ENCODE data around the gene JHY.
"Not testable (repeated sequence)": the region's sequence is repeated elsewhere in the genome, so short reads cannot be mapped to it uniquely, and the experiment has no call there.

Gene JHY

DNA sequence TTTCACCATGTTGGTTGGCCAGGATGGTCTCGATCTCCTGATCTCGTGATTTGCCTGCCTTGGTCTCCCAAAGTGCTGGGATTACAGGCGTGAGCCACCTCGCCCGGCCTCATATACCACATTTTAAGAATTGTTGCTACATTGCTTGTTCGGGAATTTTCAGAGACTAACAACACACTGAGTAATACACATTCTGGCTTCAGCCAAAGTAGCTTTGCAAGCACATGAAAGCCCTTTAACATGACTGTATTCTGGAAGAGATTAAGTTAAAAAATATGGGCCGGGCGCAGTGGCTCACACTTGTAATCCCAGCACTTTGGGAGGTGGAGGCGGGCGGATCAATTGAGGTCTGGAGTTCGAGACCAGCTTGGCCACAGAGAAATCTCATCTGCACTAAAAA lies 29.3 kb upstream of the JHY start:
- no peaks in the 10 kb centered on the region for H3K4me1 ChIP-seq (ENCODE audit: control insufficient read depth, insufficient read depth, low read length)
- no peaks in the 10 kb centered on the region for H3K36me3 ChIP-seq (ENCODE audit: control insufficient read depth, insufficient read depth, low read length)
- H3K4me3 ChIP-seq (ENCODE audit: low read length) = no peak overlapping the region
- H3K27me3 ChIP-seq (ENCODE audit: control insufficient read depth, insufficient read depth, low read length) = no peaks in the 10 kb centered on the region
- no peak overlapping the region for H3K27ac ChIP-seq (ENCODE audit: low read depth, low read length)
- H3K9ac ChIP-seq (ENCODE audit: low read length) = no peak overlapping the region

DNA sequence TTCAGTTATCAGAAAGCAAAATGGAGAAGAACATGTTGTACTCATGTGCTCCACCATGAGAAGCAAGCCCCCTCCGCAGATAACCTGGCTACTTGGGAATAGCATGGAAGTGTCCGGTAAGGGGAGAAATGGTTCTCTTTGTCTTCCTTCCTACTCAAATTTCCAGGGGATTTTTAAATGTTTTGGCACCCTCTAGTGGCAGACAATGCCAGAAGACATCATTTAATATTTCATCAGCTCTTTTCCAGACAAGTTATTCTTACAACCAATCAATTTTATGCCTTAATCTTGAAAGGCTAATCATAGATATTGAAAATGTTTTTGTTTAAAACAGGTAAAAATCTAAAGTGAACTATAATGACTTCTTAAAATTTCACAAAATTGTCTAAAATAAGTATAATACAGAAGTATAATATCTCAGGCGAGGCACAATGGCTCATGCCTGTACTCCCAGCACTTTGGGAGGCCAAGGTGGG lies 28.6 kb upstream of the JHY start:
- no peaks in the 10 kb centered on the region for H3K4me1 ChIP-seq (ENCODE audit: control insufficient read depth, insufficient read depth, low read length)
- no peak overlapping the region for H3K9ac ChIP-seq (ENCODE audit: low read length)
- no peak overlapping the region for H3K4me3 ChIP-seq (ENCODE audit: low read length)
- no peaks in the 10 kb centered on the region for H3K27me3 ChIP-seq (ENCODE audit: control insufficient read depth, insufficient read depth, low read length)
- H3K27ac ChIP-seq (ENCODE audit: low read depth, low read length) = no peak overlapping the region
- H3K36me3 ChIP-seq (ENCODE audit: control insufficient read depth, insufficient read depth, low read length) = no peaks in the 10 kb centered on the region

DNA sequence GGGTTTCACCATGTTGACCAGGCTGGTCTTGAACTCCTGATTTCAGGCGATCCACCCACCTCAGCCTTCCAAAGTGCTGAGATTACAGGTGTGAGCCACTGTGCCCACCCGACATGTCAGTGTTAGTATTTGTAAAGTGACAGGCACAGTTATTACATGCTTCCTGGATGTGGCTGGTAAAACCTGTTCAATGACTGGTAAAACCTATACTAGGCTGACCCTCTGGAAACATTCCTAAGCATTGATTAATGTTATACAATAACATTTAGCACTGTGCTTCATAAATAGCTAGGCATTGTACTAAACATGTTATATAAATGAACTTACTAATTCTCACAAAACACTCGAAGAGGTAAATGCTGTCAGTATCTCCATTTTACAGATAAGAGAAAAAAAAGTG lies 20.9 kb upstream of the JHY start:
- H3K4me3 ChIP-seq (ENCODE audit: low read length) = no peak overlapping the region
- H3K36me3 ChIP-seq (ENCODE audit: control insufficient read depth, insufficient read depth, low read length) = no peaks in the 10 kb centered on the region
- H3K4me1 ChIP-seq (ENCODE audit: control insufficient read depth, insufficient read depth, low read length) = no peaks in the 10 kb centered on the region
- H3K9ac ChIP-seq (ENCODE audit: low read length) = no peak overlapping the region
- H3K27ac ChIP-seq (ENCODE audit: low read depth, low read length) = no peak overlapping the region
- H3K27me3 ChIP-seq (ENCODE audit: control insufficient read depth, insufficient read depth, low read length) = no peaks in the 10 kb centered on the region

DNA sequence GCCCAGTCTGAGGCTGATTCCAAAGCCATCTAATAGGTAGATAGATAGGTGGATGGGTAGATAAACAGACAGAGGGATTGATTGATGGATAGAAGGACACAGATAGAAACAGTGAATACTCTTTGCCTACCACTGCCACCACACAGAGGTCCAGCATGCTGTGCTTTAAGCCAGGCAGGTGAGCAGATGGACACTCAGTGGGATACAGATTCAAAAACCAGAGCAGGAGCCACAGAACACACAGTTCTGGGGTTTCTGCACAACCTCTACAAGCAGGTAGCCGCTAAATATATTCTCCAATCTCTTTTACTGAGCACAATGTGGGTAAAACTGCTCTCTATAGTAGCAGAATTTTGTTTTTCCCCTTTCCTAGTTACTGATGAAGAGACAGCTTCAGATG lies 20.5 kb upstream of the JHY start:
- H3K27me3 ChIP-seq (ENCODE audit: control insufficient read depth, insufficient read depth, low read length) = no peaks in the 10 kb centered on the region
- no peak overlapping the region for H3K9ac ChIP-seq (ENCODE audit: low read length)
- no peak overlapping the region for H3K27ac ChIP-seq (ENCODE audit: low read depth, low read length)
- H3K4me3 ChIP-seq (ENCODE audit: low read length) = no peak overlapping the region
- no peaks in the 10 kb centered on the region for H3K4me1 ChIP-seq (ENCODE audit: control insufficient read depth, insufficient read depth, low read length)
- no peaks in the 10 kb centered on the region for H3K36me3 ChIP-seq (ENCODE audit: control insufficient read depth, insufficient read depth, low read length)

DNA sequence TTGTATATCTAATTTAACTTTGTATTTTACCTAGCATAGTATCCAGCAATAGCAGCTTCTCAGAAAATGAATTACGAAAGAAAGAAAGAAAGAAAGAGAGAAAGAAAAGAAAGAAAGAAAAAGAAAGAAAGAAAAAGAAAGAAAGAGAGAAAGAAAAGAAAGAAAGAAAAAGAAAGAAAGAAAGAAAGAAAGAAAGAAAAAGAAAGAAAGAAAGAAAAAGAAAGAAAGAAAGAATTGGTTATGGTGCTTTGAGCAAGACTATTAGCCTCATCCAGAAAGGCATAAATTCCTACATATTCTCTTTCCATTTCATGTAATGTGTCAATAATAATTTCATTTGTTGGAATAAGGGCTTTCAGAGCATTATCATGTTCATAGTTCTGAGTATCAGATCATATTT lies 19.4 kb upstream of the JHY start:
- H3K4me3 ChIP-seq (ENCODE audit: low read length); H3K27ac ChIP-seq (ENCODE audit: low read depth, low read length); H3K4me1 ChIP-seq (ENCODE audit: control insufficient read depth, insufficient read depth, low read length); H3K9ac ChIP-seq (ENCODE audit: low read length); H3K36me3 ChIP-seq (ENCODE audit: control insufficient read depth, insufficient read depth, low read length); H3K27me3 ChIP-seq (ENCODE audit: control insufficient read depth, insufficient read depth, low read length): not testable (repeated sequence)

DNA sequence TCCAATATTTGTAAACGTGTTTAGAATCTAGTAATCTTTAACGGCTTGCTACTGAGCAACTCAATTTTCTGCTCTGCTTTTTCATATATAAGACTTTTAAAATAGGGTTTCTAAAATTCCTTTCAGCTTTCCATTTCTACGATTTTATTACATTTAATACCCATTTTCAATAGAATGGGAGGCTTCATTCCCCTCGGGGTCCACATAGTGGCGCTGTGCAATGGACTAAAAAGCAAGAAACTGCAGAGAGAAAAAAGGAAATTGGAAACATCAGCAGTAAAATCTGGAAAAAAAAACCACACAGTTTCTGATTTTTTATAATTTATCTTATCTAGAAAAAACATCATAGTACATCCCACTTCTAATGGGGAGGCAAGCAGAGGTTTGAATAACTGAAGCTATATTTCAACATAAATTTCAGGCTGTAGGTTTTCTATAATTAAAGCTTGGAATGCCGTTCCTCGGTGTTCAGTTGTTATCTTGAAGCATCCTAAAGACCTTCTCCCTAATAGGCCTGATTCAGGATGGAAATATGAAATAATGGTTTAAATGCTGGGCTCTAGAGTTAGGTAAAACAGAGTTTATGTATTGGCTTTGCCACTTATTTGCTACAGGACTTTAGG lies 18.7 kb upstream of the JHY start:
- Histone ChIP-seq H3K4me3 (ENCODE audit: low read length) (no peak overlapping the region), H3K27ac (ENCODE audit: low read depth, low read length) (no peak overlapping the region), H3K9ac (ENCODE audit: low read length) (no peak overlapping the region), H3K36me3 (ENCODE audit: control insufficient read depth, insufficient read depth, low read length) (no peaks in the 10 kb centered on the region), H3K27me3 (ENCODE audit: control insufficient read depth, insufficient read depth, low read length) (no peaks in the 10 kb centered on the region), H3K4me1 (ENCODE audit: control insufficient read depth, insufficient read depth, low read length) (no peaks in the 10 kb centered on the region)

DNA sequence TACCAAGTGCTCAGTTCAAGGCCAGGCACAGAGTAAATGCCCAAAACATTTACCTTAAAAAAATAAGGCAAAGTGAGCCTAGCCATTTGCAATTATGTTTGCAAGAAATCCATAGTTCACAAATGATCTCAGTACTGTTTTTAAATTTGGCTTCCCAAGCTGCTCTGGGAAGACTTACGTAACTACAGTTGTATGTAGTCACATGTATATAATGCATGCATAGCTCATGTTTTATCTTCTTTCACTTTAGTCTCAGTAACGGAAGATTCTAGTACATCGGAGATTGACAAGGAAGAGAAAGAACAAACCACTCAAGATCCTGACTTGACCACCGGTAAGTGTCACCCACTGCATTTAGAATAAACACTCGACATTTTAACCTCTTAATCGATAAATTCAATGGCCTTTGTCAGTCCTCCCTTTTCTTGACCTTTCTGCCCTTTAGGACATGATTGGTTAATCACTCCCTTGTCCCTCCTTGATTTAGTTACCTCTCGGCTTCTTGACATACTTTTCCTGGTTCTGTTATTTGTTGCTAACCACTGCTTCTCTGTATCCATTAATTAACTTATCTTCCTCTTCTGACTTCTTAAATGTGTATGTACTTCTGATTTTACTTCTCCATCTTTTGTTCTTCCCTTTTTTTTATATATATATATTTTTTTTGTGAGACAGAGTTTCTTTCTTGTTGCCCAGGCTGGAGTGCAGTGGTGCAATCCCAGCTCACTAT lies 18.0 kb upstream of the JHY start:
- H3K27me3 ChIP-seq (ENCODE audit: control insufficient read depth, insufficient read depth, low read length) = no peaks in the 10 kb centered on the region
- H3K27ac ChIP-seq (ENCODE audit: low read depth, low read length) = no peak overlapping the region
- no peaks in the 10 kb centered on the region for H3K36me3 ChIP-seq (ENCODE audit: control insufficient read depth, insufficient read depth, low read length)
- no peak overlapping the region for H3K4me3 ChIP-seq (ENCODE audit: low read length)
- no peak overlapping the region for H3K9ac ChIP-seq (ENCODE audit: low read length)
- H3K4me1 ChIP-seq (ENCODE audit: control insufficient read depth, insufficient read depth, low read length) = no peaks in the 10 kb centered on the region

DNA sequence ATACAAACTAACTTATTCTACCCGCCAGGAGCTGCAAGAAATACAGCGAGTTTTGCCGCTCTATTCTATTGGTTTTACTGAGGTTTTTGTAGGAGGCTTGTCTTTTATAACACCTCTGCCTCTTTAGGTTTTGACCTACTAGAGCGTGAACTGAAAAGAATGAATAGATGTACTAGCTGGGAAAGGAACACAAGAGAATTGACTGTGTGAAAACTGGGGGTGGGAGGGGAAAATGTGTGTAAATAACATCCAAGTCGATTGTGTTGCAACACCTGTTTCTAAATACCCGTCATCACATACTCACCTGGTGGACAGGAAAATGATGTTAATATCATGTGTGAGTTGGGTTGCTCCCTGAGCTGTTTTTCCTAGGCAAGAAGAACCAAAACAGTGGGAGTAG lies 12.9 kb upstream of the JHY start:
- Histone ChIP-seq H3K4me3 (ENCODE audit: low read length) (no peak overlapping the region), H3K27ac (ENCODE audit: low read depth, low read length) (no peak overlapping the region), H3K36me3 (ENCODE audit: control insufficient read depth, insufficient read depth, low read length) (no peaks in the 10 kb centered on the region), H3K4me1 (ENCODE audit: control insufficient read depth, insufficient read depth, low read length) (no peaks in the 10 kb centered on the region), H3K9ac (ENCODE audit: low read length) (no peak overlapping the region), H3K27me3 (ENCODE audit: control insufficient read depth, insufficient read depth, low read length) (no peaks in the 10 kb centered on the region)

DNA sequence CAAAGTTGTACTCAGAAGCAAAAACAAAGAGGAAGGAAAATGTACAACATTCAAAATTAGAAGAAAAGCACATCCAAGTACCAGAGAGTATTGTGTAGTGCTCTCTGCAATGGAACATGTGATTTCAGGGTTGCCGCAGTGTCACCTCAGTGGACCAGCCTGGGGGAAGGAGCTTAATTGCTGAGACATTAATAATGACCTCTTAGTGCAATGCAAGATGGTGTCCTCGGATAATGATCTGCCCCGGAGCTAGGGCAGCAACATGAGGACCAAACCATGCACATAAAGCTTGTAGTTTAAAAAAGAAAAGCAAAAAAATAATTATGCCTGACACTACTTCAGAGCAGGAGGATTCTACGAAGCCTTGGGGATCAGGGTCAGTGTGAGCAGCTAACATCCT lies 11.3 kb upstream of the JHY start:
- Histone ChIP-seq H3K27ac (ENCODE audit: low read depth, low read length) (no peak overlapping the region), H3K4me3 (ENCODE audit: low read length) (no peak overlapping the region), H3K9ac (ENCODE audit: low read length) (no peak overlapping the region), H3K27me3 (ENCODE audit: control insufficient read depth, insufficient read depth, low read length) (no peaks in the 10 kb centered on the region), H3K4me1 (ENCODE audit: control insufficient read depth, insufficient read depth, low read length) (no peaks in the 10 kb centered on the region), H3K36me3 (ENCODE audit: control insufficient read depth, insufficient read depth, low read length) (no peaks in the 10 kb centered on the region)

DNA sequence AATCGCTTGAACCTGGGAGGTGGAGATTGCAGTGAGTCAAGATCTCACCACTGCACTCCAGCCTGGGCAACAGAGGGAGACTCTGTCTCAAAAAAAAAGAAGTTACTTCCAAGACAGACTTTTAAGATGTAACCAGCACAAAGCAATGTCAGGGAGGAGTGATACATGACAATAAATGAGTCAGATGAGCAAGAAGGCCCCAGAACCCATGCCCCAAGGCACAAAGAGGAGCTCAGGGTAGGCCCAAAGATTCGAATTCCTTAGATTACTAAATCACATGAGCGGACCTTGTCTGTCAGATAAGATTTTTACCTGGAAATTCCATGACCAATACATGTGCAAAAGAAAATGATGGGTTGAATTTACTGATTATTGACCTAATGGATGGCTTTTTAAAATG lies 10.5 kb upstream of the JHY start:
- H3K4me3 ChIP-seq (ENCODE audit: low read length) = no peak overlapping the region
- no peak overlapping the region for H3K27ac ChIP-seq (ENCODE audit: low read depth, low read length)
- no peaks in the 10 kb centered on the region for H3K4me1 ChIP-seq (ENCODE audit: control insufficient read depth, insufficient read depth, low read length)
- no peaks in the 10 kb centered on the region for H3K36me3 ChIP-seq (ENCODE audit: control insufficient read depth, insufficient read depth, low read length)
- H3K9ac ChIP-seq (ENCODE audit: low read length) = no peak overlapping the region
- no peaks in the 10 kb centered on the region for H3K27me3 ChIP-seq (ENCODE audit: control insufficient read depth, insufficient read depth, low read length)

DNA sequence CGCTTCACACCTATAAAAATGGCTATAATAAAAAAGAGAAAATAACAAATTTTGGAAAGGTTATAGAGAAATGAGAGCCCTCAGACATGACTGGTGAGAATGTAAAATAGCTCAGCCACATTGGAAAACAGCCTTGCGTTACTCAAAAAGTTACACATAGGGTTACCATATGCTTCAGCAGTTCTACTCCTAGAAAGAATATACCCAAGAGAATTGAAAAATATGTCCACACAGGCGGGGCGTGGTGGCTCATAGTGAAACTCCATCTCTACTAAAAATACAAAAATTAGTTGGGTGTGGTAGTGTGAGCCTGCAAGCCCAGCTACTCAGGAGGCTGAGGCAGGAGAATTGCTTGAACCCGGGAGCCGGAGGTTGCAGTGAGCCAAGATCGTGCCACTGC lies 7.6 kb upstream of the JHY start:
- H3K4me3 ChIP-seq (ENCODE audit: low read length) = no peak overlapping the region
- no peak overlapping the region for H3K27ac ChIP-seq (ENCODE audit: low read depth, low read length)
- no peak overlapping the region for H3K9ac ChIP-seq (ENCODE audit: low read length)
- H3K27me3 ChIP-seq (ENCODE audit: control insufficient read depth, insufficient read depth, low read length) = no peaks in the 10 kb centered on the region
- H3K36me3 ChIP-seq (ENCODE audit: control insufficient read depth, insufficient read depth, low read length) = no peaks in the 10 kb centered on the region
- no peaks in the 10 kb centered on the region for H3K4me1 ChIP-seq (ENCODE audit: control insufficient read depth, insufficient read depth, low read length)

DNA sequence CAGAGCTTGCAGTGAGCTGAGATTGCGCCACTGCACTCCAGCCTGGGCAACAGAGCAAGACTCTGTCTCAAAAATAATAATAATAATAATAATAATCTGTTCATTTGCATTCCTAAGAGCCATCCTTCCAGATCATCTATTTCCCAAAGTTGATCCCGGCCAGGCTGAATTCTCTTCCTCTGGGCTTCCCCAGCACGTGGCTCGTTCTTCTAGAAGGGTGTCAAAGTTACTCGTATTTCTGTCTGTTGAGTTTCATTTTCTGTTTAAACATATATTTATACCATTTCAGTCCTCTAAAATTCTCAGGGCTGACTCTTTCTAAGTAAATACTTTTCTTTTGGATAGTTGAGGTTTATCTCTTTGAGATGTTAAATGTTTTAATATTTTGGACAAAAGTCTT lies 4.8 kb upstream of the JHY start:
- H3K27ac ChIP-seq (ENCODE audit: low read depth, low read length) = no peak overlapping the region
- H3K4me1 ChIP-seq (ENCODE audit: control insufficient read depth, insufficient read depth, low read length) = peaks cover 4% of the 10 kb centered on the region
- H3K36me3 ChIP-seq (ENCODE audit: control insufficient read depth, insufficient read depth, low read length) = no peaks in the 10 kb centered on the region
- no peak overlapping the region for H3K4me3 ChIP-seq (ENCODE audit: low read length)
- no peak overlapping the region for H3K9ac ChIP-seq (ENCODE audit: low read length)
- no peaks in the 10 kb centered on the region for H3K27me3 ChIP-seq (ENCODE audit: control insufficient read depth, insufficient read depth, low read length)

DNA sequence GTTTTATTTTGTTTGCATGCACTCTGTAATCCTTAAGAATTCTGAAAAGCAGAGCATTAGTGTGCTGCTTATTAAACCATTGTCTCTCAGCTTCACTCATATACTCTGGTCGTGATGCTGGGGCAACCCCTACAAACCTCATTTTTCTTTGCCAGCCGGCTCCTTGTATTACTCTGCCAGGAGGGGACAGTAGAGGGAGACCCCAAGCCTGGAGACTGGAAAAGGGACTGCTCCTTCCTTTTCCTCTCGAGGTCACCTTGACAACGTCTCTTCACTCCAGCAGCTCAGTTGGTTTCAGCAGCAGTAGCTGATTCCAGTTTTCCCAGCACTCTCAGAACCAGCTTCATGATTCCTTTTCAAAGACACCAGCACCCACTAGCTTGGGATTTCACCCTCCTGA lies 2.8 kb upstream of the JHY start:
- H3K36me3 ChIP-seq (ENCODE audit: control insufficient read depth, insufficient read depth, low read length) = no peaks in the 10 kb centered on the region
- H3K4me3 ChIP-seq (ENCODE audit: low read length) = no peak overlapping the region
- H3K9ac ChIP-seq (ENCODE audit: low read length) = no peak overlapping the region
- H3K27me3 ChIP-seq (ENCODE audit: control insufficient read depth, insufficient read depth, low read length) = no peaks in the 10 kb centered on the region
- peaks cover 4% of the 10 kb centered on the region for H3K4me1 ChIP-seq (ENCODE audit: control insufficient read depth, insufficient read depth, low read length)
- H3K27ac ChIP-seq (ENCODE audit: low read depth, low read length) = no peak overlapping the region

All from rectal smooth muscle tissue (tissue), 1 donor.